Brain microvascular endothelial cell (primary cell): Measurements from ENCODE around the gene SIK3.
A peak's percentile ranks its signal among the peaks of the same experiment; 100 is the strongest.

Experiments used
- DNase-seq: peaks from one replicate; pipeline ENCODE4 v3.0.0-alpha.2; 2020
- H3K27ac ChIP-seq: fragments of 250-450 bp; sonication (Bioruptor Pico); 2 replicates; pipeline ENCODE4 v1.5.1; 2020; ENCODE audit warnings: mild to moderate bottlenecking, moderate library complexity
- H3K27me3 ChIP-seq: fragments of 250-450 bp; sonication (Bioruptor Pico); replicated peaks from 2 replicates; pipeline ENCODE4 v1.5.1; 2020; ENCODE audit warnings: mild to moderate bottlenecking
- H3K36me3 ChIP-seq: fragments of 250-450 bp; sonication (Bioruptor Pico); replicated peaks from 2 replicates; pipeline ENCODE4 v1.5.1; 2020; ENCODE audit warnings: mild to moderate bottlenecking
- H3K4me3 ChIP-seq: 2 replicates; pipeline ENCODE4 v1.5.1; 2011; ENCODE audit warnings: low read depth, mild to moderate bottlenecking, control low read depth, low read length, moderate library complexity
- in situ Hi-C: cut with HindIII; loops from 2 replicates; pipeline ENCODE4 v1.10.0; 2017; ENCODE audit warnings: low sequenced_read_pairs, low pct_ligation_motif_present
- TF ChIP-seq, protein P1 (sequence below): IDR thresholded peaks from 2 replicates; pipeline ENCODE4 v1.5.1; 2011; ENCODE audit warnings: low read depth, mild to moderate bottlenecking, moderate library complexity, low read length, control low read depth, inconsistent platforms; ENCODE audit errors: missing control alignments

The SIK3 gene

GRCh38 chr11:116917632-116918031 lies 180.6 kb downstream of the SIK3 start:
- Histone ChIP-seq H3K36me3 (no peaks in the 10 kb centered on the region), H3K4me3 (no peak overlapping the region), H3K27me3 (no peaks in the 10 kb centered on the region), H3K27ac (no peak overlapping the region)
- DNase-seq, result no peak
- in situ Hi-C loops, result no loop called here
- TF ChIP-seq, protein P1, sequence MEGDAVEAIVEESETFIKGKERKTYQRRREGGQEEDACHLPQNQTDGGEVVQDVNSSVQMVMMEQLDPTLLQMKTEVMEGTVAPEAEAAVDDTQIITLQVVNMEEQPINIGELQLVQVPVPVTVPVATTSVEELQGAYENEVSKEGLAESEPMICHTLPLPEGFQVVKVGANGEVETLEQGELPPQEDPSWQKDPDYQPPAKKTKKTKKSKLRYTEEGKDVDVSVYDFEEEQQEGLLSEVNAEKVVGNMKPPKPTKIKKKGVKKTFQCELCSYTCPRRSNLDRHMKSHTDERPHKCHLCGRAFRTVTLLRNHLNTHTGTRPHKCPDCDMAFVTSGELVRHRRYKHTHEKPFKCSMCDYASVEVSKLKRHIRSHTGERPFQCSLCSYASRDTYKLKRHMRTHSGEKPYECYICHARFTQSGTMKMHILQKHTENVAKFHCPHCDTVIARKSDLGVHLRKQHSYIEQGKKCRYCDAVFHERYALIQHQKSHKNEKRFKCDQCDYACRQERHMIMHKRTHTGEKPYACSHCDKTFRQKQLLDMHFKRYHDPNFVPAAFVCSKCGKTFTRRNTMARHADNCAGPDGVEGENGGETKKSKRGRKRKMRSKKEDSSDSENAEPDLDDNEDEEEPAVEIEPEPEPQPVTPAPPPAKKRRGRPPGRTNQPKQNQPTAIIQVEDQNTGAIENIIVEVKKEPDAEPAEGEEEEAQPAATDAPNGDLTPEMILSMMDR, result no peak

DNA sequence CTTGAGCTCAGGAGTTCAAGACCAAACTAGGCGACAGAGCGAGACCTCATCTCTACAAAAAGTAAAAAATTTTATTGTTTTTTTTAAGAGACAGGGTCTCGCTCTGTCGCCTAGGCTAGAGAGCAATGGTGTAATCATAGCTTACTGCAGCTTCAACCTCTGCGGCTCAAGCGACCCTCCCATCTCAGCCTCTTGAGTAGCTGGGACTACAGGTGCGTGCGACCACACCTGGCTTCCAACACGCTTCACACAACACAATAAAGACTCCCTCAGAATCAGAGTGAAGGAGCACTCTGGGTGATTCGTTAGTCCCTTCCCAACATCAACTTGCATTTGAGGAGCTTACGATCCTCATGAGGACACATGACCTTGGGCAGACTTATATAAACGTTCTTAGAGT lies 181.3 kb downstream of the SIK3 start:
- Histone ChIP-seq H3K27ac (no peak overlapping the region), H3K4me3 (no peak overlapping the region), H3K36me3 (no peaks in the 10 kb centered on the region), H3K27me3 (no peaks in the 10 kb centered on the region)
- in situ Hi-C loops, result no loop called here
- TF ChIP-seq, protein P1, result no peak
- DNase-seq, result no peak

- in situ Hi-C loops, result no loop called here
- Histone ChIP-seq H3K36me3 (no peaks in the 10 kb centered on the region), H3K27me3 (no peaks in the 10 kb centered on the region), H3K4me3 (no peak overlapping the region), H3K27ac (no peak overlapping the region)
- TF ChIP-seq, protein P1, result no peak
- no peak for DNase-seq
Measured at GRCh38 chr11:116916052-116916451, 182.2 kb downstream of the SIK3 start.

DNA sequence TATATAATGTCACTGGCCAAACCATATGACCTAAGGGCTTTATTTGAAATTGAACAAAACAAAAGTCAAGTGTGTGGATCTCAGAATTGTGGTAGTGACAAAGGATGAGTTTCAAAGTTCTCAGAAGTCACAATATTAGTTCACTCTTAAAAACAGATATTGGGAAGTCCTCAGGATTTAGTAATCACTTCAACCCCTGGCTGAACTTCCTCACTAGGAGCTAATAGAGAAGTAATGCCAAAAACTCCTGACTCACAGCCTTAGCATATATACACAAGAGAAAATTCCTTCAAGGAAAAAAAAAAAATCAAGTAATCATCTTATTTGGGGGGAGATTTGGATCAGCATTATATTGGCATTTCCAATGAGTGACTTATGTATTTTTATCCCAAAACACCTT lies 185.2 kb downstream of the SIK3 start:
- peak; percentile 61 for DNase-seq
- Histone ChIP-seq H3K4me3 (no peak overlapping the region), H3K36me3 (no peaks in the 10 kb centered on the region), H3K27ac (peak overlapping the region; percentile 7), H3K27me3 (no peaks in the 10 kb centered on the region)
- in situ Hi-C loops, result no loop called here
- TF ChIP-seq, protein P1, result no peak

DNA sequence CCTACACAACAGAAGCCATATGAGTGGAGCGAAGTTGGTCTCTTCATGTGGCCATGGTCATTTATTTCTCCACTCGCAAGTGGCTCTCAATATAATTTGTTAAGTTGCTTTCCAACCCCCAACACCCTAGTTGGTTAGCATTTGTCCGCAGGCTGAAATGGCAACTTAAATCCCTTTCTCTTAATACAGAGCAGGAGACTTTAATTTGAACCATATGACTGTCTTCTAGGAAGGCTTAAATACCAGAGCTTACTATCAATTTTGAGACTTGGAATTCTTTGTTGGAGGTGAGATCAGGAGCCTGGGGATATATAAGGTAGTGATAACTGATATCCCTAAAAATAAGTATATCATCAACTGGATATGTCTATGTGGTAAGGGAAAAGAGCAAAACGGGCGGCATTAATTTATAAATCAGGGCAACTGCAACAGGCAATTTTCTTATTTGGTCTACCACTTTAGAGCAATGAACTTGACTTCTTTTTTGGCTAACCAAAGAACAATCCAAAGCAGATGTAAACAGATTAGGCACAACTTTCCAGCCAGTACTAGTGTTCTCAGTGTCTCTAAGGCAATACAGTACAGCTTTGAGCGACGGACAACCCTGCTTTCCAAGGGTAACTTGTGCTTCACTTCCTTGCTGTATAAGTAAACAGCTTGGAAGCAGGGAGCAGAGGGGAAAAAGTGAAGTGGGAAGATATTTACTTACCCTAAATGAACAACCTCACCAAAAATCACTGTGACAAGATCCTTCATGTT lies 186.1 kb downstream of the SIK3 start:
- DNase-seq, result no peak
- Histone ChIP-seq H3K36me3 (no peaks in the 10 kb centered on the region), H3K4me3 (no peak overlapping the region), H3K27ac (peak overlapping the region; percentile 7), H3K27me3 (no peaks in the 10 kb centered on the region)
- in situ Hi-C loops, result no loop called here
- TF ChIP-seq, protein P1, result no peak

DNA sequence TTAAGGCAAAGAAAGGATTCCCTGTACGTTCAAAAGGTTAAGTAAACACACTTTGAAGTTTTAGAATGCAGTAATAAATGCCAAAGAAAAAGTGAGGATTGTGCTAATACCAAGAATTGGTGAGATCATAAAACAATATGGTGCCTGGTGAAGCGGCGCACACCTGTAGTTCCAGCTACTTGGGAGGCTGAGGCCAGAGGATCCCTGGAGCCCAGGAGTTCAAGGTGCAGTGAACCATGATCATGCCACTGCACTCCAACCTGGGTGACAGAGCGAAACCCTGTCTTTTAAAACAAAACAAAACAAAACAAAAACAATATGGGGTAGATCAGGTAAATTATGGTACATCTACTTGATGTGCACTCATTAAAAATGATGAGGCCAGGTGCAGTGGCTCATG lies 187.4 kb downstream of the SIK3 start:
- no peak overlapping the region for H3K4me3 ChIP-seq
- TF ChIP-seq, protein P1, result no peak
- H3K27ac ChIP-seq, result no peak overlapping the region
- H3K27me3 ChIP-seq, result no peaks in the 10 kb centered on the region
- DNase-seq, result no peak
- in situ Hi-C loops, result no loop called here
- no peaks in the 10 kb centered on the region for H3K36me3 ChIP-seq
